WERI-Rb-1 (cell line): ENCODE data around the gene TEX38.

Experiments used
- DNase-seq: peaks from one replicate; pipeline ENCODE4 v3.0.0-alpha.2; 2020
- H3K27ac ChIP-seq: fragments of 250-450 bp; sonication (Bioruptor Pico); 2 replicates; pipeline ENCODE4 v1.5.1; 2020; ENCODE audit warnings: mild to moderate bottlenecking, moderate library complexity
- H3K27me3 ChIP-seq: fragments of 250-450 bp; sonication (Bioruptor Pico); 2 replicates; pipeline ENCODE4 v1.5.1; 2021; ENCODE audit warnings: mild to moderate bottlenecking, low read depth, moderate library complexity; ENCODE audit not compliant: insufficient read depth, severe bottlenecking
- H3K36me3 ChIP-seq: fragments of 250-450 bp; sonication (Bioruptor Pico); 2 replicates; pipeline ENCODE4 v1.5.1; 2020; ENCODE audit warnings: mild to moderate bottlenecking, moderate library complexity
- H3K4me3 ChIP-seq: 2 replicates; pipeline ENCODE4 v1.5.1; 2011; ENCODE audit warnings: low read depth, mild to moderate bottlenecking, control low read depth, low read length
- H3K9me3 ChIP-seq: fragments of 250-450 bp; sonication (Bioruptor Pico); 2 replicates; pipeline ENCODE4 v1.5.1; 2021; ENCODE audit warnings: mild to moderate bottlenecking, moderate library complexity; ENCODE audit not compliant: severe bottlenecking
- TF ChIP-seq, protein P1 (sequence below): IDR thresholded peaks from 2 replicates; pipeline ENCODE4 v1.5.1; 2011; ENCODE audit warnings: low read depth, mild to moderate bottlenecking, control low read depth, inconsistent platforms, low read length

TEX38 gene

DNA sequence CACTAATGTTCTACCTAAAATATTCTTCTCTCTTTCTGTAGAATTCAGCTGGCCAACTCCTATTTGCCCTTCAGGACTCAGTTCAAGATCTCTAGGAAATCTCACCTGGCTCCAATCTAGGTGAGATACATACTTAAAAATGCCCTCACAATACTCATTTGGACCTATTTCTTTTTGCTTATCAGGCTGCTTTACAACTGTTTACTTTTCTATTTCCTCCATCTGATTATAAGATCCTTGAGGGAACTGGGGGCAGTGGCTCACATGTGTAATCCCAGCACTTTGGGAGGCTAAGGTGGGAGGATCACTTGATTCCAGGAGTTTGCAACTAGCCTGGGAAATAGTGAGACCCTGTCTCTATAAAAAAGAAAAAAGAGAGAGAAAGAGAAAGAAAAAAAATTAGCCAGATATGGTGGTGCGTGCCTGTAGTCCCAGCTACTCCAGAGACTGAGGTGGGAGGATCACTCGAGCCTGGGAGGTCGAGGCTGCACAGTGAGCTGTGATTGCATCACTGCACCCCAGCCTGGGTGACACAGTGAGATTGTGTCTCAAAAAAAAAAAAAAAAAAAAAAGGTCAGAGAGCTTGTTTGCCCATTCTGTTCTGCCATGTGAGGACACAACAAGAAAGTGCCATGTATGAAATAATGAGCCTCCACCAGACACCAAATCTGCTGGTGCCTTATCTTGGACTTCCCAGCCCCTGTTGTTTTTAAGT lies 32.4 kb downstream of the TEX38 start:
- no peak overlapping the region for H3K27ac ChIP-seq
- TF ChIP-seq, protein P1, sequence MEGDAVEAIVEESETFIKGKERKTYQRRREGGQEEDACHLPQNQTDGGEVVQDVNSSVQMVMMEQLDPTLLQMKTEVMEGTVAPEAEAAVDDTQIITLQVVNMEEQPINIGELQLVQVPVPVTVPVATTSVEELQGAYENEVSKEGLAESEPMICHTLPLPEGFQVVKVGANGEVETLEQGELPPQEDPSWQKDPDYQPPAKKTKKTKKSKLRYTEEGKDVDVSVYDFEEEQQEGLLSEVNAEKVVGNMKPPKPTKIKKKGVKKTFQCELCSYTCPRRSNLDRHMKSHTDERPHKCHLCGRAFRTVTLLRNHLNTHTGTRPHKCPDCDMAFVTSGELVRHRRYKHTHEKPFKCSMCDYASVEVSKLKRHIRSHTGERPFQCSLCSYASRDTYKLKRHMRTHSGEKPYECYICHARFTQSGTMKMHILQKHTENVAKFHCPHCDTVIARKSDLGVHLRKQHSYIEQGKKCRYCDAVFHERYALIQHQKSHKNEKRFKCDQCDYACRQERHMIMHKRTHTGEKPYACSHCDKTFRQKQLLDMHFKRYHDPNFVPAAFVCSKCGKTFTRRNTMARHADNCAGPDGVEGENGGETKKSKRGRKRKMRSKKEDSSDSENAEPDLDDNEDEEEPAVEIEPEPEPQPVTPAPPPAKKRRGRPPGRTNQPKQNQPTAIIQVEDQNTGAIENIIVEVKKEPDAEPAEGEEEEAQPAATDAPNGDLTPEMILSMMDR = no peak
- no peak overlapping the region for H3K4me3 ChIP-seq
- H3K27me3 ChIP-seq = no peaks in the 10 kb centered on the region
- no peak for DNase-seq
- peaks cover 41% of the 10 kb centered on the region for H3K36me3 ChIP-seq
- no peaks in the 10 kb centered on the region for H3K9me3 ChIP-seq

DNA sequence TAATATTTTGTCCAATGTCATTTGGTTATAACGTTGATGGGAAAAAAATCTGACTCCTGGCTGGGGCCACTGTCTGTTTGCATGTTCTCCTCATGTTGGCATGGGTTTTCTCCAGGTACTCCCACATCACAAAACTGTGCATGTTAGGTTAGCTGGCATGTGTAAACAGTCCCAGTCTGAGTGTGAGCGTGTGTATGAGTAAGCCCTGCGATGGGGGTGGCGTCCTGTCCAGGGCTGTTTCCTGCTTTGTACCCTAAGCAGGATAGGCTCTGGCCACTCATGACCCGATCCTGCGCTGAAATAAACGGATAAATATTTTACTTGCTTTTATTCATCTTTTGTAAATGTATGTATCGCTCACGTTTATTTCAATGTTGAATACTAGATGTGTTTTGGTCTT lies 33.8 kb downstream of the TEX38 start:
- TF ChIP-seq, protein P1 = no peak
- Histone ChIP-seq H3K9me3 (no peaks in the 10 kb centered on the region), H3K27me3 (no peaks in the 10 kb centered on the region), H3K27ac (no peak overlapping the region), H3K4me3 (no peak overlapping the region), H3K36me3 (peaks cover 44% of the 10 kb centered on the region)
- no peak for DNase-seq

GRCh38 chr1:46708121-46708520 lies 36.5 kb downstream of the TEX38 start:
- TF ChIP-seq, protein P1 = no peak
- no peaks in the 10 kb centered on the region for H3K27me3 ChIP-seq
- H3K9me3 ChIP-seq = no peaks in the 10 kb centered on the region
- H3K36me3 ChIP-seq = peaks cover 44% of the 10 kb centered on the region
- no peak overlapping the region for H3K27ac ChIP-seq
- no peak for DNase-seq
- H3K4me3 ChIP-seq = no peak overlapping the region

- H3K36me3 ChIP-seq = peaks cover 39% of the 10 kb centered on the region
These were observed 43.3 kb downstream of the TEX38 start for GRCh38 chr1:46714976-46715375.

DNA sequence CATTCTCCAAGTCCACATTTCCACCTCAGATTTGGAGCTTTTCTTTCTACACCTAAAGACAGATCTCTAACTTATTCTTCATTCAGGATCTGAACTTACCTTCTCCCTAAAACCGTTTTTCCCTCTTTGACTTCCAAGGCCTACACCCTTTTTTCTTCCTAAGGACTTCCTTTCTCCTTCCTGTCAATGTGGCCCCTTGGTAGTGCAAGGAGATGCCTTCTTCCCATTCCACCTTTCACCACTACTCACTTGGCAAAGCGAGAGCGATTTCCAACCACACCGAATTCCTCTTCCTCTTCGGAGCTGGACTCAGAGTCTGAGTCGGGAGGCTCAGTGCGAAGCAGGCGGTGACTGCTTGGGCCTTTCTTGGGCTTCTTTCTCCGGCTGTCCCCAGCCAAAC lies 46.0 kb downstream of the TEX38 start:
- TF ChIP-seq, protein P1 = no peak
- DNase-seq = no peak
- Histone ChIP-seq H3K9me3 (no peaks in the 10 kb centered on the region), H3K27ac (no peak overlapping the region), H3K4me3 (no peak overlapping the region; the same call in 1 of the 2 replicates), H3K27me3 (no peaks in the 10 kb centered on the region), H3K36me3 (peaks cover 32% of the 10 kb centered on the region)

More at GRCh38 chr1:46714976-46715375, 43.3 kb downstream of the TEX38 start:
- H3K9me3 ChIP-seq = no peaks in the 10 kb centered on the region
- H3K27me3 ChIP-seq = no peaks in the 10 kb centered on the region
- TF ChIP-seq, protein P1 = no peak
- H3K4me3 ChIP-seq = no peak overlapping the region
- DNase-seq = no peak
- H3K27ac ChIP-seq = no peak overlapping the region

GRCh38 chr1:46718340-46718726 lies 46.7 kb downstream of the TEX38 start:
- Histone ChIP-seq H3K4me3 (peak overlapping the region; percentile 78), H3K27me3 (no peaks in the 10 kb centered on the region), H3K27ac (peak overlapping the region; percentile 63), H3K36me3 (peaks cover 27% of the 10 kb centered on the region), H3K9me3 (no peaks in the 10 kb centered on the region)
- no peak for DNase-seq
- TF ChIP-seq, protein P1 = no peak
